ENCODE results near the gene BMP7.

GRCh38 chr20:57195023-57195422 is 71.4 kb downstream of the BMP7 start:
- TF ChIP-seq ZNF274 (IDR thresholded peaks at IDR 0.05; ENCODE audit: low read depth, low read length) (no peak), SUZ12 (IDR thresholded peaks at IDR 0.05; ENCODE audit: extremely low read depth, insufficient read depth, insufficient read length) (no peak)
